GM12891 (cell line): ENCODE results near the gene CADM1.
A peak's percentile ranks its signal among the peaks of the same experiment; 100 is the strongest.

Experiments used
- DNase-seq: peaks from one replicate; pipeline ENCODE4 v3.0.0; 2011; ENCODE audit warnings: low spot score; ENCODE audit not compliant: insufficient read length
- FAIRE-seq: peaks from 2 replicates; lab custom pipeline; 2011; peaks lifted over from hg19 to GRCh38; lab: Jason Lieb, UNC
- PAX5 ChIP-seq: IDR thresholded peaks from 2 replicates; pipeline ENCODE4 v1.6.1; 2011; ENCODE audit warnings: low read length, moderate library complexity, mild to moderate bottlenecking; ENCODE audit not compliant: insufficient read depth, severe bottlenecking
- POLR2A ChIP-seq: IDR thresholded peaks from 2 replicates; pipeline ENCODE4 v1.6.1; 2011; ENCODE audit warnings: low read depth, low read length, control low read depth
- POLR2AphosphoS5 ChIP-seq: IDR thresholded peaks from 2 replicates; pipeline ENCODE4 v1.6.1; 2011; ENCODE audit warnings: low read depth, low read length, control low read depth
- POU2F2 ChIP-seq: IDR thresholded peaks from 2 replicates; pipeline ENCODE4 v1.6.1; 2011; ENCODE audit warnings: low read depth, mild to moderate bottlenecking, control low read depth, low read length, moderate library complexity
- SPI1 ChIP-seq: IDR thresholded peaks from 2 replicates; pipeline ENCODE4 v1.6.1; 2011; ENCODE audit warnings: low read depth, low read length, control low read depth
- TAF1 ChIP-seq: IDR thresholded peaks from 2 replicates; pipeline ENCODE4 v1.6.1; 2011; ENCODE audit warnings: low read depth, low read length, control low read depth

CADM1 gene

DNA sequence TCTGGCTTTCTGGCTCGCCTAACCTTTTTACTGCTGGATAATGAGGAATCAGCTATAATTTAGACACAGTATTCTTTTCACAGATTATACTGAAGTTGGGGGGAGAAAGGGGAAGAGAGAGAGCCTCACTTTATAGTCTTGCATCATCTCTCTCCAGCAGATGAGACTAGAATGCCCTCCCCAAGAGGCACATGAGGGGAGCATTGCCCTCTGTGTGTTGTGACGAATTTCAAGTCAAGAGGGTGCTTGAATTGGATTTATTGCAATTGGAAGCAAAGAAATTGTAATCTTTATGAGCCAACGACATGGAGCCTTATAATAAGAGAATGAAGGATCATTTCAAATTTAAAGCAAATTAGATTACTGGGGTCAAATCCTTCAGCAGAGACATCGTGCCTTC lies 17.6 kb upstream of the CADM1 start:
- TF ChIP-seq TAF1 (no peak), PAX5 (no peak), POLR2AphosphoS5 (no peak), POU2F2 (no peak), SPI1 (no peak), POLR2A (no peak)
- DNase-seq, result no peak
- FAIRE-seq, result no peak

DNA sequence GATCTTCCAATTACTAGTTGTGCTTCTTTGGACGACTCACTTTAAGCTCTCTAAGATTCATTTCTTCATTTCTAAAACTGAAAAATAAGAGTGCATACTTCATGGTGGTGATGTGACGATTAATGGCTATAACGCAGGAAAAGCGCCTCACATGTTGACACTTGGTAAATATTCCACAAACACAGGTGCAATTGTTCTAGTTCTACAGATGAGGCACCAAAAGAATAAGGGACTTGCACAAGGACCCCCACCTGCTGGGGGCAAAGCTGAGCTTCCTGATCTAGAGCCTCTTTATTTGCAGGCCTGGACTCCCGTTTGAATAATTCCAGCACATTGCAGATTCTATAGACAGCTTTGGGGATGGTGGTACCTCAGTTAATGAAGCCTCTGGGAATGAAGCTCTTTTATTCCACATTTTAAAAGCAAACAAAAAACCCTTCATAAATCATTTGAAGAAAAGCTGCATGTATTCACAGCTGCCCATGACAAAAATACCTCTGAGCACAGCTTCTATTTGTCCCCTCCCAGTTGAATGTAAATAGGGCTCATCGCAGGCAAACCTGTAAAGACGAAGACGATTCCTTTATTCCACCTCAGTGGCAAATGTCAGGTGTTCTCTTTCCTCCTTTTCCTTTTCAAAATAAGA lies 14.9 kb upstream of the CADM1 start:
- TF ChIP-seq POLR2A (no peak), POU2F2 (no peak), POLR2AphosphoS5 (no peak), SPI1 (no peak), PAX5 (no peak), TAF1 (no peak)
- DNase-seq (no peak), FAIRE-seq (no peak)

DNA sequence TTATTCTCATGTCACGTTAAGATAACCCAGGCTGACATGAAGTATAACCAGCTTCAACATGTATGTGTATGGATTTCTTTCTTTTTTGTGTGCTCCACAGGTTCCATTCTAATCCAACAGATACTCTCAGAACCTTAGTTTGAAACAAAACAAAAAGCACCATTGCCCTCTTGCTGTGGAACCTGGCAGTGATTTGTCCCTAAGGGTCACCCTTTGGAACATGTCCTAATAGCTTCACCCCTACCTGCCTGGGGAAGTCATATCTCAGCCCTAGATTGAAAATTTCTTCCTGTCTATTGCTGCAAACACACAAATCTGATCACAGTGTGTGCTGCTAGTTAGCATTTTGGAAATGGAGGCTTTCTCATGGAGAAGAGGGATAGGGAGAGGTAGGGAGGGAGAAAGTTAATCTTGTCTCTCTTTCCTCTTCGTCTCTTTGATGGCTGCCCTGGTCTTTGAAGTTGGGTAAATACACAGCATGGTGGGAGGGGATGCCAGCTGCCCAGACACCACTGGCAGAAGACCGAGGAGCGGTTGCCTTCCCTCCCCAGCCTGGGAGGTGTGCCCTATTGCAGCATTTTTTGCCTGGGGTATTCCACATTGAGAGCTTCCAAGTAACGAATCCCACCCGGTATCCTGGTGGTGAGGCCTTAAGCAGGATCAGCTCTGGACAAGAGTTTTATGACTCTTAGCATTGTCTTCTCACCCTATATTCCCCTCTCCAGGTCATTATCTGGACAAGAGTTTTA lies 11.6 kb upstream of the CADM1 start:
- no peak for FAIRE-seq
- no peak for DNase-seq
- TF ChIP-seq POLR2AphosphoS5 (no peak), TAF1 (no peak), SPI1 (no peak), PAX5 (no peak), POLR2A (no peak), POU2F2 (no peak)

GRCh38 chr11:115506954-115507675 lies 2.9 kb upstream of the CADM1 start:
- DNase-seq (no peak), FAIRE-seq (no peak)
- TF ChIP-seq POLR2A (no peak), TAF1 (no peak), POU2F2 (no peak)

GRCh38 chr11:115505175-115505574 lies 960 bp upstream of the CADM1 start:
- DNase-seq (no peak), FAIRE-seq (no peak)
- TF ChIP-seq SPI1, result no peak
- TF ChIP-seq POU2F2, result no peak
- no peak for TF ChIP-seq TAF1
- no peak for TF ChIP-seq POLR2A
- no peak for TF ChIP-seq PAX5
- TF ChIP-seq POLR2AphosphoS5, result no peak

- FAIRE-seq (no peak), DNase-seq (no peak)
These were observed 334 bp downstream of the CADM1 start for GRCh38 chr11:115503886-115504275.

DNA sequence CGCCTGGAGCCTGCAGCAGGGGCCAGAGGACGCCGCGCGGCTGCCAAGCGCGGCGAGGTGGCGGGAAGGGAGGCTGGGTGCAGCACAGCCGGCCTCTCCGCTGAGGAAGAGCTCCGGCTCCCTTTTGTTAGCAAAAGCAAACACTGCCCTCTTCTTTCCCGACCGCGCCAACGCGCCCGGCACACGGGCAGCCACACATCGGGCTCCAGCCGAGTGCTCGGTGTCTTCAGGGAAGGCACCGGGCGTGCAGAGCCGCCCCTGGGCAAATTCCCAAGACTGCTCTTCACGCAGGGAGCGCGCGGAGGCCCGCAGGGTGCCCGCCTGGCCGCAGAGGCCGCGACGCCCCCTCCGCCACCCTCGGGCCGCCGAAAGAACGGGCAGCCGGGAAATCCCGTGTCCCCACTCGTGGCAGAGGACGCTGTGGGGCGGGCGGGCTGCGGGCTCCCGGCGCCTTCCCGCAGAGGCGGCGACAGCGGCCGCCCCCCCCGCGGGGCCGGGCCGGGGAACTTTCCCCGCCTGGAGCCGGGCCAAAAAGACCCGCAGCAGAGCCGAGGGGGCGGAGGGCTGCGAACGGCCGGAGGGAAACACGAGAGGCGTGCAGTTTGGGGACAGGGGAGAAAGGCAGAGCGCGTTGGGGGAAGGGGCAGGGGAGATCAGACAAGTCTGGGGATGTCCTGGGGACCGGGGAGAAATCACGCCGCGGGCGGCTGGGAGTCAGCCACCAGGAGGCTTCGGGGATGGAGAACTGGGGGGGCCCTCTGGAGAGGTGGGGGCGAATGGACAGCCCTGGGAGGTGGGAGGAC lies 931 bp downstream of the CADM1 start:
- FAIRE-seq (peak; percentile 45), DNase-seq (no peak)
- no peak for TF ChIP-seq POLR2A
- no peak for TF ChIP-seq TAF1
- TF ChIP-seq POU2F2, result no peak
- no peak for TF ChIP-seq PAX5
- no peak for TF ChIP-seq POLR2AphosphoS5
- no peak for TF ChIP-seq SPI1

More at GRCh38 chr11:115503886-115504275, 334 bp downstream of the CADM1 start:
- no peak for TF ChIP-seq POLR2A
- no peak for TF ChIP-seq POLR2AphosphoS5
- TF ChIP-seq PAX5, result no peak
- TF ChIP-seq POU2F2, result no peak
- TF ChIP-seq SPI1, result no peak
- TF ChIP-seq TAF1, result no peak

DNA sequence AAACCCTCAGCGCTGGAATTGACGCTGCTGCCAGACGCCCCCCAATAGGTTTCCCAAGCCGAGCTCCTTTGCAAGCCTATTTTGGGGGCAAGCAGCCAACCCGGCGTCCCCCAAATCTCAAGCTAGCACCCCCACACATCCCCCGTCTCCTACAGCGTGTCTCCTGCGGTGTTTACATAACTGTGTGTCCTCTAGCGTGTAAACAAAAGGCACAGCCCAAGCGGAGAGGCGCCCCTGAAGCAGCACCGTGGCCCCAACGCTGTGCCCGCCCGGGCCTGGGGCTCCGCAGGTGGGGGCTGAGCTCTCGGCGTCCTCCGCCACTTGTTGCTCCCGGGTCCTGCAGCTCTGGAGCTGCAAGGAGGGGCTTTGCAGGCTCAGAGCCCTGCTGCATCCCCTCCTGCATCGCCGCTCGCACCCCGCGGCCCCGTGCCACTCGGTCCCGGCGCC lies 1.6 kb downstream of the CADM1 start:
- FAIRE-seq (no peak), DNase-seq (no peak)
- TF ChIP-seq POLR2A (no peak), PAX5 (no peak), POU2F2 (no peak), TAF1 (no peak), SPI1 (no peak), POLR2AphosphoS5 (no peak)

- DNase-seq, result no peak
- TF ChIP-seq POLR2AphosphoS5 (no peak), POU2F2 (0 out of 2 replicates have a peak, but pooled peaks have one; percentile 25), SPI1 (peak; percentile 33; the same call in 1 of the 2 replicates), PAX5 (peak; percentile 55), TAF1 (no peak), POLR2A (no peak)
- peak; percentile 76 for FAIRE-seq
These were observed 2.2 kb downstream of the CADM1 start for GRCh38 chr11:115501893-115502589.
